ENCODE data around the gene VPS18.
A peak's percentile ranks its signal among the peaks of the same experiment; 100 is the strongest.

Gene VPS18, protein sequence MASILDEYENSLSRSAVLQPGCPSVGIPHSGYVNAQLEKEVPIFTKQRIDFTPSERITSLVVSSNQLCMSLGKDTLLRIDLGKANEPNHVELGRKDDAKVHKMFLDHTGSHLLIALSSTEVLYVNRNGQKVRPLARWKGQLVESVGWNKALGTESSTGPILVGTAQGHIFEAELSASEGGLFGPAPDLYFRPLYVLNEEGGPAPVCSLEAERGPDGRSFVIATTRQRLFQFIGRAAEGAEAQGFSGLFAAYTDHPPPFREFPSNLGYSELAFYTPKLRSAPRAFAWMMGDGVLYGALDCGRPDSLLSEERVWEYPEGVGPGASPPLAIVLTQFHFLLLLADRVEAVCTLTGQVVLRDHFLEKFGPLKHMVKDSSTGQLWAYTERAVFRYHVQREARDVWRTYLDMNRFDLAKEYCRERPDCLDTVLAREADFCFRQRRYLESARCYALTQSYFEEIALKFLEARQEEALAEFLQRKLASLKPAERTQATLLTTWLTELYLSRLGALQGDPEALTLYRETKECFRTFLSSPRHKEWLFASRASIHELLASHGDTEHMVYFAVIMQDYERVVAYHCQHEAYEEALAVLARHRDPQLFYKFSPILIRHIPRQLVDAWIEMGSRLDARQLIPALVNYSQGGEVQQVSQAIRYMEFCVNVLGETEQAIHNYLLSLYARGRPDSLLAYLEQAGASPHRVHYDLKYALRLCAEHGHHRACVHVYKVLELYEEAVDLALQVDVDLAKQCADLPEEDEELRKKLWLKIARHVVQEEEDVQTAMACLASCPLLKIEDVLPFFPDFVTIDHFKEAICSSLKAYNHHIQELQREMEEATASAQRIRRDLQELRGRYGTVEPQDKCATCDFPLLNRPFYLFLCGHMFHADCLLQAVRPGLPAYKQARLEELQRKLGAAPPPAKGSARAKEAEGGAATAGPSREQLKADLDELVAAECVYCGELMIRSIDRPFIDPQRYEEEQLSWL

DNA sequence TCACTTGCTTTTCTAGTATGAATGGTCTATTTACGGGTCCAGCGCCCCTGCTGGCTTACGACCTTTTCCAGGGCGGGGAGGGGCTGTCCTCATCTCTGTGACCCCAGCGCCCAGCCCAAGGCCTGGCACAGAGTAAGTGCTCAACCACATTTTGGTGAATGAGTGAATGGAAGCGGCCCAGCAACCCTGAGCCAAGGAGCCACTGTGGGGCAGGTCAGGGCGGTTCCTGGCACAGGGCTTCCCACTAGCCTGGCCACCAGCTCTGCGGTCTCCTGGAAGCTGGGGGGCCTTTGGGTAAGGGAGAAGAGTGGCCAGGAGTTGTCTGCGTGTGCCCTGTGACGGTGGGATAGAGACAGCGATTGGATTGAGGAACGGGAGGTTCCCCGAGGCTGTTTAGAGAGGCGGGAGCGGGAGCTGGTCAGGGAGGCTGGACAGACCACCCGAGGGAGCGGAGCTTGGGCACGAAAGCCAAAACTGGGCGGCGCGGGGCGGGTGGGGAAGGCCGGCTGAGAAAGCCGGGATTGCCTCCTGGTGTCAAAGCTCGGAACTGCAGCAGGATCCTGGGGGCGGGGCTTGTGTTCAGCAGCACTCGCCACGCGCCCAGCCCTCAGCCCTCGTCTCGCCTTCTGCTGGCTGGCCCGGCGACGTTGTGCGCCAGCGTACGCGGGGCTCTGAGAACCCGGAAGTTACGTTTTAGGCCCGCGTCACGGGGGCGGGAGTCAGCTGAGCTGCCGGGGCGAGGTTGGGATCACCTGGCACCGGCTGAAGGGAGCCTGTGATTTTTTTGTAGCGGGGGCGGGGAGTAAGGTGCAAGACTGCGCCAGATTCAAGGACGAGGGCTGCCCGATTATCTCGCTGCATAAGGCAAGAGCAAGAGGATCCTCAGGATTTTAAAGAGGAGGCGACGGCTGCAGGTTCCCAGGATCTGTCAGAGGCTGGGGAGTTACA lies at the start of gene VPS18:
Gene VPS18 (plus strand): TSS at position 718 of the 948 bp plus-strand sequence. CDS start 319 bp downstream, outside the sequence.
- H3K27ac ChIP-seq = peak within 1 kb of the TSS; percentile 85
- TF ChIP-seq ZFX (IDR thresholded peaks at IDR 0.05) = no peak
- TF ChIP-seq, protein P1, sequence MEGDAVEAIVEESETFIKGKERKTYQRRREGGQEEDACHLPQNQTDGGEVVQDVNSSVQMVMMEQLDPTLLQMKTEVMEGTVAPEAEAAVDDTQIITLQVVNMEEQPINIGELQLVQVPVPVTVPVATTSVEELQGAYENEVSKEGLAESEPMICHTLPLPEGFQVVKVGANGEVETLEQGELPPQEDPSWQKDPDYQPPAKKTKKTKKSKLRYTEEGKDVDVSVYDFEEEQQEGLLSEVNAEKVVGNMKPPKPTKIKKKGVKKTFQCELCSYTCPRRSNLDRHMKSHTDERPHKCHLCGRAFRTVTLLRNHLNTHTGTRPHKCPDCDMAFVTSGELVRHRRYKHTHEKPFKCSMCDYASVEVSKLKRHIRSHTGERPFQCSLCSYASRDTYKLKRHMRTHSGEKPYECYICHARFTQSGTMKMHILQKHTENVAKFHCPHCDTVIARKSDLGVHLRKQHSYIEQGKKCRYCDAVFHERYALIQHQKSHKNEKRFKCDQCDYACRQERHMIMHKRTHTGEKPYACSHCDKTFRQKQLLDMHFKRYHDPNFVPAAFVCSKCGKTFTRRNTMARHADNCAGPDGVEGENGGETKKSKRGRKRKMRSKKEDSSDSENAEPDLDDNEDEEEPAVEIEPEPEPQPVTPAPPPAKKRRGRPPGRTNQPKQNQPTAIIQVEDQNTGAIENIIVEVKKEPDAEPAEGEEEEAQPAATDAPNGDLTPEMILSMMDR (conservative IDR thresholded peaks at IDR 0.05) = peak; percentile 94

DNA sequence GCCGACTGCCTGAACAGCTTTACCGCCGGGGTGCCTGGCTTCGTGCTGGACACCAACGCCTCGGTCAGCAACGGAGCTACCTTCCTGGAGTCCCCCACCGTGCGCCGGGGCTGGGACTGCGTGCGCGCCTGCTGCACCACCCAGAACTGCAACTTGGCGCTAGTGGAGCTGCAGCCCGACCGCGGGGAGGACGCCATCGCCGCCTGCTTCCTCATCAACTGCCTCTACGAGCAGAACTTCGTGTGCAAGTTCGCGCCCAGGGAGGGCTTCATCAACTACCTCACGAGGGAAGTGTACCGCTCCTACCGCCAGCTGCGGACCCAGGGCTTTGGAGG lies 49.6 kb upstream of the VPS18 start:
- H3K27ac ChIP-seq = peak overlapping the region; percentile 93
- TF ChIP-seq, protein P1 (conservative IDR thresholded peaks at IDR 0.05) = no peak
- TF ChIP-seq ZFX (IDR thresholded peaks at IDR 0.05) = no peak

DNA sequence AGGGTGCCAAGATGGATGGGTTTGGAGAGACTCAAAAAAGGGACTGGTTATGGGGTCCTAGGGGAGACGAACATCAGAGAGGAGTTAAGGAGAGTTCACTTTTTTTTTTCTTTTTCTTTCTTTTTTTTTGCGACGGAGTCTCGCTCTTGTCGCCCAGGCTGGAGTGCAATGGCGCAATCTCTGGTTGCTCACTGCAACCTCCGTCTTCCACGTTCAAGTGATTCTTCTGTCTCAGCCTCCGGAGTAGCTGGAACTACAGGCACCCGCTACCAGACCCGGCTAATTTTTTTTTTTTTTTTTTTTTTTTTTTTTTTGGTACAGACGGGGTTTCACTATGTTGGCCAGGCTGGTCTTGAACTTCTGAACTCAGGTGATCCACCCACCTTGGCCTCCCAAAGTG lies 49.2 kb upstream of the VPS18 start:
- TF ChIP-seq, protein P1 (conservative IDR thresholded peaks at IDR 0.05) = no peak
- TF ChIP-seq ZFX (IDR thresholded peaks at IDR 0.05) = no peak
- peak overlapping the region; percentile 93 for H3K27ac ChIP-seq

DNA sequence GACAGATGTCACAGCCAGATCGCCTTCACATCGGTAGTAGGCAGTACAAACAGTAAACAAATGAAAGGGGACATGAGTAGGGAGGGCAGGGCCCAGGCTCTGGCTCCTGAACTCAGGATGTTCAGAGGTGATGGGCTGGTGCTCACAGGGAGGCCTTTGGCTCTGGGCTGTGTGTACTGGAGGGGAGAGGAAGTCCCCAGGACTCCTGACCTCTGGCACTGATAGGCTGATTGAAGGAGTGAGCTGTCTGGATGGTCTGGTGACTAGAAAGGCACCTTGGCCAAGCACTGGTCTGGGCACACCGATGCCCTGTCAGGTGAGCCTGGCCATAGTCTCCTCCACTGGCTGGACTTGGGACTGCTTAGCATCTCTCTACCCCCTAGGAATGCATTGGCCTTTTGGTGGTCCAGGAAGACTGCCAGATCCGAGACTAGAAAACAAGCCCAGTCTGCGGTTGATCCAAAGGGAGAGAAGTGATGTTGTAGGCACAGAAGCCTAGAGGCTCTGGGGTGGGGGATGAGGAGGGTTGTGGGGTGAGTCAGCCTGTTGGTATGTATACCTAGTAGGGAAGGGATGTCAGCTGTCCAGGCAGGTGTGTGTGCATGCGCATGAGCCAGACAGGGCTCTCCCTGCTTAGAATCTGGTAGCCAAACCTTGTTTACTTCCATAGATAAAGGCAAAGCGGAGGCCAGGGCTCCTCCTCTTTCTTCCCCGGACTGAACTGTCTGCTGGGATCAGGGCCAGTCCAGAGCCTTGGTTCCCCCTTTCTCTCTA lies 48.6 kb upstream of the VPS18 start:
- TF ChIP-seq, protein P1 (conservative IDR thresholded peaks at IDR 0.05) = no peak
- TF ChIP-seq ZFX (IDR thresholded peaks at IDR 0.05) = no peak

DNA sequence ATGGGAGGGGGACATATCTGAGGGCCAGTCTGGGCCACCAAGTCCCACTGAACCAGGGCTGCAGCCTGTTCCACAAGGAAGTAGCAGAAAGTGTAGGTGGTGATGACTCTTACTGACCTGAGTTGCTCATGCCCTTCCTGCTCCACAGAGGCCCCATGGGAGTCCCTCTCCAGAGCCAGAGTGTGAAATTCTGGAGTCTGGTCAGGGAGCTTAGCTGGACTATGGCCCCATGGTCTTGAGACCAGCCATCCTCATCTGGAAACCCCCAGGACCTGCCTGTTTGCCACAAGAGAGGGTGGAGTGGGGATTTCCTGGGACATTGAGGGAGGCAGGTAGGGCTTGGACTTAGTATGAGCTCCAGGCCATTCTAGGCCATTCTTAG lies 47.4 kb upstream of the VPS18 start:
- H3K27ac ChIP-seq = peak overlapping the region; percentile 93
- TF ChIP-seq, protein P1 (conservative IDR thresholded peaks at IDR 0.05) = no peak

More for the DNA sequence above, 48.6 kb upstream of the VPS18 start:
- H3K27ac ChIP-seq = peak overlapping the region; percentile 93

DNA sequence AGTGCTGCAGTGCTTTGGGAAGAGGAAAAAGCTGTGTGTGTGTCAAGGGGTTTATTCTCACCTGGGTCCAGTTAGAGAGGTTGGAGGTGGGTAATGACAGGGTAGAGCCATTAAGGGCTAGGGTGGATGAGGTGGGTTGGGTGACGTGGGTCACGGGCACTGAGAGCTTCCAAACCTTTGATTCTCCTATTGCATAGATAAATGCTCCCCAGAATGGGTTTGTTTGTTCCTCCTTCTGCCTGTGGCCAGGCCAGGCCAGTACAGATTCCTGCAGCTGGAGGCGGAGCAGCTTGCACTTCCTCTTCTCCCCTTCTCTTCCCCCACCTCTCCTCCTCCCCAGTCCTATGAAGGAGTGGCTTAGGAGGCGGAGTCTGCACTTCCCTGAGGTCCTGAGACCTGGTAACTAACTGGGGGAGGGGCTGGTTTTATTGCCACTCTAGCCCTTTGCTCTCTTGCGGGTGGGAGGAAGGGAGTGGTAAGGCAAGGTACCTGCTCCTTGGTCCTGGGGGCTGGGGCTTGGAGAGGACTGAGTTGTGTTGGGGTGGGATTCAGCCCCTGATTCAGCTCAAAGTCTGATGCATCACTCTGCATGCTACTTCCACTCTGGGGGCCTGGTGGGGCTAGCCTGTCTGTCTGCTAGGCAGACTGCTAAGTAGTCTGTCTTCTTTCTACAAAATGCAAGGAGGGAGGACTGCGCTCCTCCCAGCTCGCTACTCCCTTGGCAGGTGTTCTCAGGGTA lies 46.9 kb upstream of the VPS18 start:
- H3K27ac ChIP-seq = peak overlapping the region; percentile 93
- TF ChIP-seq, protein P1 (conservative IDR thresholded peaks at IDR 0.05) = no peak
- TF ChIP-seq ZFX (IDR thresholded peaks at IDR 0.05) = no peak

Measured in C4-2B (cell line).